Jurkat, Clone E6-1 (cell line): ENCODE results near the gene MARS1.
"Not testable (repeated sequence)": the region's sequence is repeated elsewhere in the genome, so short reads cannot be mapped to it uniquely, and the experiment has no call there.

Experiments
- DNase-seq: peaks from one replicate; pipeline ENCODE4 v3.0.0-alpha.2; 2011; ENCODE audit warnings: low read depth, low spot score
- H3K4me3 ChIP-seq: 2 replicates; pipeline ENCODE4 v1.5.1; 2011; ENCODE audit warnings: mild to moderate bottlenecking, low read length, control low read depth, moderate library complexity

The MARS1 gene

GRCh38 chr12:57483466-57483865, 4.4 kb upstream of the MARS1 start:
- no peak overlapping the region for H3K4me3 ChIP-seq
- no peak for DNase-seq

GRCh38 chr12:57485695-57486094, 2.2 kb upstream of the MARS1 start:
- no peak overlapping the region for H3K4me3 ChIP-seq
- DNase-seq, result no peak

DNA sequence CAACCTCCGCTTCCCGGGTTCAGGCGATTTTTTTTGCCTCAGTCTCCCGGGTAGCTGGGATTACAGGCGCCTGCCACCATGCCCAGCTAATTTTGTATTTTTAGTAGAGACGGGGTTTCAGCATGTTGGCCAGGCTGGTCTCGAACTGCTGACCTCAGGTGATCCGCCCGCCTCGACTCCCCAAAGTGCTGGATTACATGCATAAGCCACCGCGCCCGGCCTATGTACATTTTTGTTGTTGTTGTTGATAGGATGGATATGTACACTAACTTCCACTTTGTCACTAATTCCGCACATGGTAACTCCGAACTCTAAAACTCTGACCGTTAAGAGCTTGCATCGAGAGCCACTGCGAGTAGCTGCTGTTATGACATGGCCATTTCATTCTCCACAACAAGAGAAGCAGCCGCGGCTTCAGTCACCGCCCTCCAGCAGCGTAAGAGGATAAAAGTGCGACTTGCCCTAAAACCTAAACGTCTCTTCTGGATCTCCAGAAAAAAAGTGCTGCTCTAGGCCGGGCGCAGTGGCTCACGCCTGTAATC, 742 bp upstream of the MARS1 start:
- H3K4me3 ChIP-seq, result peak overlapping the region; percentile 99
- DNase-seq, result no peak

- DNase-seq, result no peak
- H3K4me3 ChIP-seq, result peak overlapping the region; percentile 99
These were observed 711 bp downstream of the MARS1 start for GRCh38 chr12:57488402-57489156.

DNA sequence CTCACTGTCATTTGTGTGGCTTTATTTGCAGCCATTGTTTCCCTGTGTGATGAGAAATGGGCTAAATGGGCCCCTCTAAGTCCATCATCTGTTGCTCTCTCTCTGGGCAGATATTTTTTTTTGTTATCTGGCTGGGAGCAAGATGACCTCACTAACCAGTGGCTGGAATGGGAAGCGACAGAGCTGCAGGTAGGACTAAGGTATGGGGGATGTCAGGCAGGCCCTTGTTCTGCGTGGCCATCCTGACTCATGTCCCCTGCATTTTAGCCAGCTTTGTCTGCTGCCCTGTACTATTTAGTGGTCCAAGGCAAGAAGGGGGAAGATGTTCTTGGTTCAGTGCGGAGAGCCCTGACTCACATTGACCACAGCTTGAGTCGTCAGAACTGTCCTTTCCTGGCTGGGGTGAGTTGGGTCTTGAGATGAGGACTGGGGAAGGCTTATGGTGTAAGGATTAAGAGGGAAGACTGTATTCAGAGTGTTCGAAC, 1.3 kb downstream of the MARS1 start:
- DNase-seq, result no peak
- H3K4me3 ChIP-seq, result peak overlapping the region; percentile 99

GRCh38 chr12:57490126-57490525, 2.3 kb downstream of the MARS1 start:
- DNase-seq, result no peak

GRCh38 chr12:57491393-57492280, 3.8 kb downstream of the MARS1 start:
- no peak overlapping the region for H3K4me3 ChIP-seq
- no peak for DNase-seq

More at GRCh38 chr12:57490126-57490525, 2.3 kb downstream of the MARS1 start:
- no peak overlapping the region for H3K4me3 ChIP-seq

DNA sequence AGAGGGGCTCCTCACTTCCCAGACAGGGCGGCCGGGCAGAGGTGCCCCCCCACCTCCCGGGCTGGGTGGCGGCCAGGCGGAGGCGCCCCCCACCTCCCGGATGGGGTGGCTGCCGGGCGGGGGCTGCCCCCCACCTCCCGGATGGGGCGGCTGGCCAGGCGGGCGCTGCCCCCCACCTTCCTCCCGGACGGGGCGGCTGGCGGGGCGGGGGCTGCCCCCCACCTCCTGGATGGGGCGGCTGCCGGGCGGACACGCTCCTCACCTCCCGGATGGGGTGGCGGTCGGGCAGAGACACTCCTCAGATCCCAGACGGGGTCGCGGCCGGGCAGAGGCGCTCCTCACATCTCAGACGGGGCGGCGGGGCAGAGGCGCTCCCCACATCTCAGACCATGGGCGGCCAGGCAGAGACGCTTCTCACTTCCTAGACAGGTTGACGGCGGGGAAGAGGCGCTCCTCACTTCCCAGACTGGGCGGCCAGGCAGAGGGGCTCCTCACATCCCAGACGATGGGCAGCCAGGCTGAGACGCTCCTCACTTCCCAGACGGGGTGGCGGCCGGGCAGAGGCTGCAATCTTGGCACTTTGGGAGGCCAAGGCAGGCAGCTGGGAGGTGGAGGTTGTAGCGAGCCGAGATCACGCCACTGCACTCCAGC, 7.3 kb downstream of the MARS1 start:
- DNase-seq, H3K4me3 ChIP-seq: not testable (repeated sequence)

DNA sequence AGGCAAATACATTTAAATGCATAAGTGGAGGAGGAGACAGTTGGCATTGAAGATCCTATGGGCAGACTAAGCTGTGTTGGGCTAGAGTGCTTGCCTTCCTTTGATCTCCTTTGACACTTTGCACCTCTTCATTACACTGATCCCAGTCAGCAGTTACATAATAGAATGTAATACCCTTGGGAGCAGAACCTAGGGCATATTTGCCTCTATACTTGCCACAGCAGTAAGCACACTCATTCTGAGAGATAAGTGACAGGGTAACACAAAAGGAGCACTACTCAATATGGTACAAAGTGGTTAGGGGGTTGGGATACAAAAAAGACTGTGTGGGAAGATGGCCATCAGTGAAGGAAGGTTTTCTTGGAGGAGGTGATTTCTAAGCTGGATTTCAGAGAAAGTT, 9.0 kb downstream of the MARS1 start:
- H3K4me3 ChIP-seq, result no peak overlapping the region
- DNase-seq, result no peak

- no peak for DNase-seq
- H3K4me3 ChIP-seq, result no peak overlapping the region
These were observed 9.6 kb downstream of the MARS1 start for GRCh38 chr12:57497223-57498131.

DNA sequence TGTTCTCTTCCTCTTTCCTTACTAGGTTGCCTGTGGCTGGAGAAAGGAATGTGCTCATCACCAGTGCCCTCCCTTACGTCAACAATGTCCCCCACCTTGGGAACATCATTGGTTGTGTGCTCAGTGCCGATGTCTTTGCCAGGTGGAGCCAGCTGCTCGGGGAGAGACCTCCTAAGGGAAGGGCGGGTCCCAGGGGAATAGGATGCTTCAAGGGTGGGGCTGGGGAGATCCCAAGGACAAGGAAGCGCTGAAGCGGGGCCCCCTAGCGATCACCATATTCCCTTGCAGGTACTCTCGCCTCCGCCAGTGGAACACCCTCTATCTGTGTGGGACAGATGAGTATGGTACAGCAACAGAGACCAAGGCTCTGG, 10.2 kb downstream of the MARS1 start:
- no peak for DNase-seq
- H3K4me3 ChIP-seq, result no peak overlapping the region

GRCh38 chr12:57498571-57498970, 10.7 kb downstream of the MARS1 start:
- DNase-seq, result no peak
- no peak overlapping the region for H3K4me3 ChIP-seq

- H3K4me3 ChIP-seq, result no peak overlapping the region
- DNase-seq, result no peak
These were observed 12.3 kb downstream of the MARS1 start for GRCh38 chr12:57500213-57500612.

DNA sequence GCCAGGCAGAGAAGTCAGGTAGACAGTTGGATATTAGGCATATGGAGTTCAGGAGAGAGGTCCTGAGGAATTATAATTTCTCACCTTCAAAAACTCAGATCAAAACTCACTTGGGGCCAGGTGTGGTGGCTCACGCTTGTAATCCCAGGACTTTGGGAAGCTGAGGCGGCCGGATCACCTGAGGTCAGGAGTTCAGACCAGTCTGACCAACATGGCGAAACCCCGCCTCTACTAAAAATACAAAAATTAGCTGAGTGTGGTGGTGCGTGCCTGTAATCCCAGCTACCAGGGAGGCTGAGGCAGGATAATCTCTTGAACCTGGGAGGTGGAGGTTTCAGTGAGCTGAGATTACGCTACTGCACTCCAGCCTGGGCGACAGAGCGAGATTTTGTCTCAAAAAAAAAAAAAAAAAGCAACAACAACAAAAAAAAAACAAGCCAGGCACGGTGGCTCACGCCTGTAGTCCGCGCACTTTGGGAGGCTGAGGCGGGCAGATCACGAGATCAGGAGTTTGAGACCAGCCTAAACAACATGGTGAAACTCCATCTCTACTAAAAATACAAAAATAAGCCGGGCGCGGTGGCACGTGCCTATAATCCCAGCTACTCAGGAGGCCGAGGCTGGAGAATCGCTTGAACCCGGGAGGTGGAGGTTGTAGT, 14.6 kb downstream of the MARS1 start:
- H3K4me3 ChIP-seq, DNase-seq: not testable (repeated sequence)

GRCh38 chr12:57506541-57506940, 18.7 kb downstream of the MARS1 start:
- H3K4me3 ChIP-seq, DNase-seq: not testable (repeated sequence)

DNA sequence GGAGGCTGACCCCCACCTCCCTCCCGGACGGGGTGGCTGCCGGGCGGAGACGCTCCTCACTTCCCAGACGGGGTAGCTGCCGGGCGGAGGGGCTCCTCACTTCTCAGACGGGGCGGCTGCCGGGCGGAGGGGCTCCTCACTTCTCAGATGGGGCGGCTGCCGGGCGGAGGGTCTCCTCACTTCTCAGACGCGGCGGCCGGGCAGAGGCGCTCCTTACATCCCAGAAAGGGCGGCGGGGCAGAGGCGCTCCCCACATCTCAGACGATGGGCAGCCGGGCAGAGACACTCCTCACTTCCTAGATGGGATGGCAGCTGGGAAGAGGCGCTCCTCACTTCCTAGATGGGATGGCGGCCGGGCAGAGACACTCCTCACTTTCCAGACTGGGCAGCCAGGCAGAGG, 19.9 kb downstream of the MARS1 start:
- not testable (repeated sequence) for DNase-seq, H3K4me3 ChIP-seq

- no peak overlapping the region for H3K4me3 ChIP-seq
- no peak for DNase-seq
These were observed 23.3 kb downstream of the MARS1 start for GRCh38 chr12:57511161-57511560.
